ENCODE measurements around the gene MAB21L4.

Gene MAB21L4

GRCh38 chr2:240925191-240925567, 29.2 kb upstream of the MAB21L4 start:
- DNase-seq: no peak

GRCh38 chr2:240922982-240923537, 27.1 kb upstream of the MAB21L4 start:
- no peak for DNase-seq

- DNase-seq: no peak
These were observed 26.5 kb upstream of the MAB21L4 start for GRCh38 chr2:240922245-240922981.

- DNase-seq: no peak
These were observed 26.0 kb upstream of the MAB21L4 start for GRCh38 chr2:240921995-240922244.

- DNase-seq: no peak
These were observed 25.5 kb upstream of the MAB21L4 start for GRCh38 chr2:240921311-240921994.

DNA sequence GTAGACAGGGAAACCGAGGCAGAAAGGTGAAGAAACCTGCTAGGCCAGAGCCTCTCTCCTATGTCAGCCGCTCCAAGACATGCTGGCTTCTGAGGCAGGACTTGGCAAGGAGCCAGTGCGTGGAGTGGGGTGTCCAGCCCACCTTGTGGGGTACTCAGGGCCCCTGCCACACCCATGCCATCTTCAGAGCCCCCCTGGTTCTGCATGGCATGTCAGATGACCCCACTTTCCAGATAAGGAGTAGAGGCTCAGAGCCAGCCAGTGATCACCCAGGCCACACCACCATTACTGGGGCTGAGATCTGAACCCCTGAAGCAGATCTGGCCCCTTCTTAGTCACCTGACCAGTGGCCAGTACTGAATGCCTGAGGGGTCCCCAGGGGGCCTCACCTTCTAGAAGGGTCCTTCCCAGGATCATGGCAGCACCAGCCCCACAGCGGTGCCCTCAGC, 24.9 kb upstream of the MAB21L4 start:
- DNase-seq: no peak

DNA sequence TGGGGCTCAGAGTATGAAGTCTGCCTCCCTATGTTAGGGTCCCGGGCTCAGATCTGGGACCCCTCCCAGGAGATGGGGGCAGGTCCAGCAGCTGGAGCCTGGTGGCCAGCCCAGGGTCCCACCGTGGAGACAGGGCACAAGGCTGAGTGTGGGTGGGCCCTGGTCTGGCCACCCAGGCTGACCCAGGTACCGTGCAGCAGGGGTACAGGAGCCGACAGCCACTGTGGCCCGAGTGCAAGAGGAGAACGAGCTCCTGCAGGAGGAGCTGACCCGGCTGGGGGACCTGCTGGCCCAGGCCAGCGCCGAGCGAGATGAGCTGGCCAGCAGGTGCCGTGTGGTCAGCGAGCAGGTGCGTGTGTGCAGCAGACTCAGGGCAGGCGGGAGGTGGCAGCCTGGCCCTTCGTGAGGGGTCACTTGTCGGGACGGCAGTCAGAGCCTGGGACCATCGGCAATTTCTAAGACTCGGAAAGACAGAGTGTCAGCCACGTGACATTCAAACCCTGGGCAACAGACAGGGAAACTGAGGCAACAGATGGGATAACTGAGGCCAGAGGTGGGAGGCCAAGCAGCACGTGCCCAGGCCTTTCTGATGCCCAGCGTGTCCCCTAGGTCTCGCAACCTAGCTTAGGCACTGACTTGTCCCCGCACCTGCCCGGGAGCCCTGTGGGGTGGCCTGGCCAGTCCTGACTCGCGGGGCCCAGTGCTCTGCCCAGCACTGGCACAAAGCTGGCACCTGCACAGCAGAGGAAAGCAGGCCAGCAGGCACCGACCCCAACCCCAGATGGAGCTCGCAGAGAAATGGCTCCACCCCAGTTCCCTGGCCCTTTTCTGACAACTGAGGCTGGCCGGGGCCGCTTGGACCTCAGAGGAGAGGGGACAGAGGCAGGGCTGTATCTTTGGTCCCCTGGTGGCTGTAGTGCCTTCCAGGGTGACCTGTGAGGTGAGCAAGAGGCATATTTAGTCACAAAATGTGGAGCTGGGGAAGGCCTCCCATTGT, 24.1 kb upstream of the MAB21L4 start:
- DNase-seq: no peak

GRCh38 chr2:240919161-240919781, 23.3 kb upstream of the MAB21L4 start:
- no peak for DNase-seq

DNA sequence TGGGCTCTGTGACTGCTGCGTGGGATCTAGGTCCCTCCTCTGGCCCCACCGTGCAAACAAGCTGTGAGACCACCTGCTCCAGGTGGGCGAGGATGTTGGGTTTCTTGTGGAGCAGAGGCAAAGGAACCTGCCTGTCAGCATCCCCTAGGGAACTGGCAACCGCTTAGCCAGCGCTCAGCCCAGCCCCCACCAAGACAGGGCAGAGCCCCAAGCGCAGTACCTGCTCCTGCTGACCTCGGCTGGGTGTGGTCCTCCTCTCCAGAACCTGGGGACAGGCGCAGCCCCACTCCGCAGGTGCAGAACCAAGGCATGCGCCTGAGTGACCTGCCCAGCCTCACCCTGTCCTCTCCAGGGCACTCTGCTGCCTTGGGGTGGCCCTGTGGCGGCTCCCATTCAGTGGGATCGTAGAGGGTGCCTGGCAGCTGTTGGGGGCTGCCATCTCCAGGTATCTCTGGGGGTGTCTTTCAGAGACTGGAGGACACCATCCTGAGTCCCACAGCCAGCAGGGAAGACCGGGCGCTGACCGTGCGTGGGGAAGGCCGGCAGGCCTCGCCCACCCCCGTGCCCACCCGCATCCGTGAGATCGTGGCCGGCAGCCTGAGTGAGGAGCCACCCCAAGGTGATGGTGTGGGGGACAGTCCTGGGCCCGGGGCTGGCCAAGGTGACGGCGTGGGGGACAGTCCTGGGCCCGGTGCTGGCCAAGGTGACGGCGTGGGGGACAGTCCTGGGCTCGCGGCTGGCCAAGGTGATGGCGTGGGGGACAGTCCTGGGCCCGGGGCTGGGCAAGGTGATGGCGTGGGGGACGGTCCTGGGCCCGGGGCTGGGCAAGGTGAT, 22.5 kb upstream of the MAB21L4 start:
- DNase-seq: no peak

- no peak for DNase-seq
These were observed 21.8 kb upstream of the MAB21L4 start for GRCh38 chr2:240917684-240918257.

DNA sequence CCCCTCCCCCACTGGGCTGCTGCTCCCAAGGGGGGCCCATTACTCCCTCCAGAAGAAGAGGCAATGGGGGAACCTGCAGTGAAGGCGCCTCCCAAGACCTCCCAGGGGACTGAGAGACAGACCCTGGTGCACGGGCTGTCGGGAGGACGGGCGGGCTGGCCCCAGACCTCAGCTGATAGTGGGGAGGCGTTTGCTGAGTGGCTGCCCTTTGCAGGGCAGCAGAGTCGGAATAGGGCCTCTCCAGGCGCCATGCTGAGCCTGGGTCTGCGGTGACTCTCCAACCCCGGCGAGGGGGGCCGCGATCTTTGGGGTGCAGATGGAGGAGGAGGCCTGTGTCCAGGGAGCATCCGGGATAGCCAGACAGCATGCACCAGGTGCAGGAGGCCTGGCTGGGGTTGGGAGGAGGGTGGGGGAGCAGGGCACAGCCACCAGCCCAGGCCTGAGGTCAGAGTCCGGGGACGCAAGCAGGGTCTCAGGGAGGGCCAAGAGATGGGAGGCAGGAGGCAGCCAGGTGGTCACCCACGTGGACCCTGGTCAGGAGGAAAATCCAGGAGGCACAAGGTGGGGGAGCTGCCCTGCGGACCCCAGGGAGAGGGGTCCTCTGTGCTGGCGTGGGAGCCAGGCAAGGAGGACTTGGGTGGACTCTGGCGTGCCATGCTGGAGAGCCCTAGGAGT, 21.2 kb upstream of the MAB21L4 start:
- no peak for DNase-seq

GRCh38 chr2:240916571-240917008, 20.6 kb upstream of the MAB21L4 start:
- peak; percentile 40 for DNase-seq

DNA sequence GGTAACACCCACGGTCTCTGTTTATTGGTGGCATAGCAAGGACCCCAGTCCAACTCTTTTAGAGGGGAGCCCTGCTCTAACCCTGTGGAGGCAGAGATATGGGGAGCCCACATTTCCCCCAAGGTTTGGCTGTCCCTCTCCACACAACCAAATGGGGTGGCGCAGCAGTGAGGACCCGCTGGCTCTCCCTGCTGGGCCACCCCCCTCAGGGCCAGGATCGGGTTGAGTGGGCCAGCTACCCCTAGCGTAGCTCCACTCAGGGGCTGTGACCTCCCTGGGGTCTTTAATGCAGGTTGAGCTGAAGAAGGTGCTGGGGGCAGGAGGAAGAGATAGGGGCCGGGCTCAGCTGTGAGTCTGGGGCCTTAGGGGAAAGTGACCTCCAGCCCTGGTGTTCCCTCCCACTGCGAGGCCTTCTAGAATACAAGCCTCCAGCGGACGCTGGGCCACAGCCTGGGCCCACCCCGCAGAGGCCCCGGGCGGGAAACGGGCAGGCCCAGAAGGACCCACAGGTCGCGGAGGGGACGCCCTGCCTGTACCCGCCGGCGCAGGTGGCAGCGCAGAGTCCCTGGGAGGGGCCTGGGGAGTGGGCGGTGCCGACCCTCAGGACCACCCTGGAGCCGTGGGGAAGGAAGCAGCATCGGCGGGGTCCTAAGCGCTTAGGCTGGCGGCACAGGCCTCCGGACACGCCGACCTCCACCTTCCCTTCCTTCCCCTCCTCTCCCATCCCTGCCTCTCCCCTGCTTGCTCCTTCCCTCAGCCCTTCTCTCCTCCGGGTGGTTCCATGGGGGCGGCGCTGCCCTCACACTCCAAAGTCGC, 19.8 kb upstream of the MAB21L4 start:
- no peak for DNase-seq

DNA sequence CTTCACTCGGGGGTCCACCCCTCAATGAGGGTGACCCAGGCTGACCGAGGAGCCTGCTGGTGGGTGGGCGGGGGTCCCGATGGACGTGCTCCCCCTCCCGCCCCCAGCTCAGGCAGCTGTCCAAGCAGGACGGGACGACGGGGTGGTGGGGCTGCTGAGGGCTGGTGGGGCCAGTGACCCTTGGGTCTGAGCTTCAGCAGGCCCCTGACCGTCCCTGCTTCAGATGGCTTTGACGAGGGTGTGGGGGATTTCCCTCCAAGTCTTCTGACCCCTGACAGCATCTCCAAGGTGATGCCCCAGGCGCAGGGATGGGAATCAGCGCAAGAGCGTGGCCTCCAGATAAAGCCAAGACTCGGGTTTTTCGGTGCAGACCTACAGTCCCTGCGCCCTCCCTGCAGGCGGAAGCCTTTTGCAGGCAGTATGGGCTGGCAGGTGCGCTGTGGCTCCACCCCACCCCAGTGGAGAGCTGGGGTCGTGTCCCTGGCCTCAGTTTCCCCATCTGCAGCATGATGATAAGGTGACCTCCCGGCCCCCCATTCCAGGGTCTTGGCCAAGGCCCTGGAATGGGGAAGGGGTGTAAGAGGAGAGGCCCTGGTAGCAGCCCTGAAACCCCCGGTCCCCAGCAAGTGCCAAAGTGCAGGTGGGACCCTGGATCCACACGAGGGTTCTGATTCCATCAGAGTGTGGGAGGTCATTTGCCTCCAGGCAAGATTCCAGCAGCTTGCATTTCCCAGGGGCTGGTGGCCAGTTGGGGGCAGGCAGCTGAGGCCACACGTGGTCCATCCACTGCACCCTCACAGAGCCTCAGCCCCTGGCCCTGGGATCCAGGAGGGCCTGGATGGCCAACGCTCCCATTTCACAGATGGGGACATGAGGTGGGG, 18.9 kb upstream of the MAB21L4 start:
- DNase-seq: no peak

DNA sequence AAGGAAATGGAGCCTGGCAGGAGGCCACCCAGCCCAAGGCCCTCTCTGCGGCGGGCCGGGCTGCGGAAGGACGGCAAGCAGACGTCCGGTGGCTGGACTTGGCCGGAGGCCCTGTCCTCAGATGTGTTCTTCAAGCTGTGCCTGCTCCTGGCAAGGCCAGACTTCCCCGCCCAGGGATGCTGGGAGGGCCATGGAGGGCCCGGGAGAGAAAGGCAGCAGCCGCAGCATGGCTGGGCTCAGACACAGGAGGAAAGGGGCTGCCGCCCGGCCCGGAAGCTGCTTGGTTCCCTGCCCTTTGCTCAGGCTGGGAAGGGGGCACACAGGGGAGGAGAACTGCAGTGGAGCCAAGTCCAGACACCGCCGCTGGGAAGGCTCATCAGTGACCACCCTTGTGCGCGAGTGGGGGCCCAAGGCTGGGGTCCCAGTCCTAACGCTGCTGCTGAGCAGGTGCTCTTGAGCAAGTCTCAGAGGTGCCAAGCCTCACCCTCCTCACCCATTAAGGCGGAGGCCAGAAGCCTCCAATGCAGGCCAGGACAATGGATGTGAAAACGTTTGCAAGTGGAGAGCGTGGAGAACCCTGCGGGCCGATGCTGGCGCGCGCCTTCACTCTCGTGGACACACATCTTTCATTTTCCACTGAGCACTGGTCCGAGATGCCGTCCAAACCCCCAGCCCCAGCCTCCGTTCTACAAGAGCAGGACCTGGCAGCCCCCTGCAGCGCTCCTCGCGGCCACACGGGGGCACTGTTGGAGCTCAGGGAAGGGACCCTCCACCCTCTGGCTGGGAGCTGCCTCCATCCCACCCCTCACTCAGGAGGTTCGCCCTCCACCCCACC, 18.1 kb upstream of the MAB21L4 start:
- peak; percentile 47 for DNase-seq

DNA sequence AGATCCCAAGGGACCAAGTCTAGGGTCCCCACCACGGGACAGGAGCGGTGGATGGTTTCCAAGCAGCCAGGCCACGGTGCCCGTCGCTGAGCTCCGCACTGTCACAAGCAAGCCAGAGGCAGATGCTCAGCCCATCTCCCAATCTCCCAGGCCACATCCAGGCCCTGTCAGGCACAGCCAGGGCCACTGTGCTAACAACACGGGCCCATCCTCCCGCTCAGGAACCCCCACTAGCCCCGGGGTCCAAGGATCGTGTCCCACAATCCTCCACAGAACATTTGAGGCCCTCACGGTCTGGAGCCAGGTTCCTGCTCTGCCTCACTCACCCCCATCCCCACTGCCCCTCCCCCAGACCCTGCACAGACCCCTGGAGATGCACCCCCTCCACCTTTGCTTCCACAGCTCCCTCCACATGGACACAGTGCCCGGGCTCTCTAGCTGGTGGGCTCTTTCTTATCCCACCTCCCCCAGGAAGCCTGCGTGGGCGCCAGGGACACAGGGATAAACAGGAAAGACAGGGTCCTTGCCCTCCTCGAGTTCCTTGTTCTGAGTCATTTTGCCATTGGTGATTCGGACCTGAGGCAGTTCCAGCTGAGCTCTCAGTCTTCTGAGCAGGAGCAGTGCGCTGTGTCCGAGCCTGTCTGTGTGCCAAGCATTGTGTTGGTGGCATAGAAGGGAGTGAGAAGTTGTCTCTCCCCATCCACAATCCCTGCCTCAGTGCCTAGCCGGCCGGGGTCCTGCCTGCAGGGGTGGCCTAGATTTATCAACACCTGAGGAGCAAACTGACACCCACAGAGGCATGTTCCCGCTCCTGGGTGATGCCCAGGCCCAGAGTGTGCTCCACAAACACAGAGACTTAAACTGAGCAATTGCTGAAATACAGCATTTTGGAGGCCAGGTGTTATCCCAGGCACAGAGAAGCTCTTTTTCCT, 17.2 kb upstream of the MAB21L4 start:
- DNase-seq: no peak
